Esophagus mucosa (tissue), 1 donor: Measurements from ENCODE around the gene USF1. TPM values are rescaled to one million over a fixed set of nuclear protein-coding genes. Genes with fewer than 3 reads are reported as not detected.
"Not testable (repeated sequence)": the region's sequence is repeated elsewhere in the genome, so short reads cannot be mapped to it uniquely, and the experiment has no call there.

Experiments used
- ATAC-seq: fragments of 200-7000 bp; cut with Tn5 transposase; one replicate; pipeline ENCODE4 v1.9.1; 2020
- total RNA-seq: library from RNA; stranded (reverse); gene quantifications from one replicate; pipeline ENCODE4 v1.2.4, GENCODE V29; 2023
- donor health status: DM: yes; HTN: yes; CAD: no.

The USF1 gene
- total RNA-seq, 1 donor from 2014 or later, result 25.2 TPM

GRCh38 chr1:161047436-161048420 lies 2.0 kb upstream of the USF1 start:
- no peak for ATAC-seq

- ATAC-seq, result no peak
Measured at GRCh38 chr1:161046605-161047228, 940 bp upstream of the USF1 start.

GRCh38 chr1:161044908-161045735 lies 655 bp downstream of the USF1 start:
- peak; percentile 48 for ATAC-seq

GRCh38 chr1:161044535-161044907 lies 1.3 kb downstream of the USF1 start:
- ATAC-seq, result no peak

GRCh38 chr1:161039546-161039945 lies 6.2 kb downstream of the USF1 start:
- ATAC-seq, result no peak

GRCh38 chr1:161039154-161039545 lies 6.6 kb downstream of the USF1 start:
- no peak for ATAC-seq

- peak; percentile 75 for ATAC-seq
Measured at GRCh38 chr1:161038523-161039153, 7.1 kb downstream of the USF1 start, which contains the start of gene TSTD1. Gene TSTD1, minus strand, starts transcription at chr1:161038964. Its CDS starts 75 bp downstream, at chr1:161038889.

GRCh38 chr1:161037661-161038522 lies 7.9 kb downstream of the USF1 start:
- peak; percentile 25 for ATAC-seq

- peak; percentile 49 for ATAC-seq
Measured at GRCh38 chr1:161033751-161034150, 12.0 kb downstream of the USF1 start.

- no peak for ATAC-seq
Measured at GRCh38 chr1:161032409-161032808, 13.4 kb downstream of the USF1 start.

GRCh38 chr1:161031874-161032273 lies 13.9 kb downstream of the USF1 start:
- no peak for ATAC-seq

GRCh38 chr1:161029466-161029865 lies 16.3 kb downstream of the USF1 start:
- ATAC-seq, result not testable (repeated sequence)

GRCh38 chr1:161026954-161027353 lies 18.8 kb downstream of the USF1 start:
- not testable (repeated sequence) for ATAC-seq

GRCh38 chr1:161022432-161022831 lies 23.3 kb downstream of the USF1 start:
- ATAC-seq, result not testable (repeated sequence)

GRCh38 chr1:161021970-161022353 lies 23.8 kb downstream of the USF1 start:
- ATAC-seq, result peak; percentile 59

GRCh38 chr1:161021165-161021969 lies 24.4 kb downstream of the USF1 start:
- peak; percentile 92 for ATAC-seq

GRCh38 chr1:161020509-161021164 lies 25.1 kb downstream of the USF1 start, which contains the start of gene F11R:
Gene F11R, minus strand, starts transcription at chr1:161021152. Its CDS starts 79 bp downstream, at chr1:161021073.
- ATAC-seq, result peak; percentile 68

- peak; percentile 63 for ATAC-seq
Measured at GRCh38 chr1:161019751-161020495, 25.9 kb downstream of the USF1 start.
